ENCODE results near the gene MOSPD3. TPM values are rescaled to one million over a fixed set of nuclear protein-coding genes. Genes with fewer than 3 reads are reported as not detected.

Gene MOSPD3
- total and polyA plus RNA-seq, 2 experiments from 2014 or later = 15.3 to 23.5 TPM

GRCh38 chr7:100568176-100568895 is 44.0 kb upstream of the MOSPD3 start (continued):
- no peak for TF ChIP-seq NANOG (IDR thresholded peaks at IDR 0.05; ENCODE audit: borderline replicate concordance)

DNA sequence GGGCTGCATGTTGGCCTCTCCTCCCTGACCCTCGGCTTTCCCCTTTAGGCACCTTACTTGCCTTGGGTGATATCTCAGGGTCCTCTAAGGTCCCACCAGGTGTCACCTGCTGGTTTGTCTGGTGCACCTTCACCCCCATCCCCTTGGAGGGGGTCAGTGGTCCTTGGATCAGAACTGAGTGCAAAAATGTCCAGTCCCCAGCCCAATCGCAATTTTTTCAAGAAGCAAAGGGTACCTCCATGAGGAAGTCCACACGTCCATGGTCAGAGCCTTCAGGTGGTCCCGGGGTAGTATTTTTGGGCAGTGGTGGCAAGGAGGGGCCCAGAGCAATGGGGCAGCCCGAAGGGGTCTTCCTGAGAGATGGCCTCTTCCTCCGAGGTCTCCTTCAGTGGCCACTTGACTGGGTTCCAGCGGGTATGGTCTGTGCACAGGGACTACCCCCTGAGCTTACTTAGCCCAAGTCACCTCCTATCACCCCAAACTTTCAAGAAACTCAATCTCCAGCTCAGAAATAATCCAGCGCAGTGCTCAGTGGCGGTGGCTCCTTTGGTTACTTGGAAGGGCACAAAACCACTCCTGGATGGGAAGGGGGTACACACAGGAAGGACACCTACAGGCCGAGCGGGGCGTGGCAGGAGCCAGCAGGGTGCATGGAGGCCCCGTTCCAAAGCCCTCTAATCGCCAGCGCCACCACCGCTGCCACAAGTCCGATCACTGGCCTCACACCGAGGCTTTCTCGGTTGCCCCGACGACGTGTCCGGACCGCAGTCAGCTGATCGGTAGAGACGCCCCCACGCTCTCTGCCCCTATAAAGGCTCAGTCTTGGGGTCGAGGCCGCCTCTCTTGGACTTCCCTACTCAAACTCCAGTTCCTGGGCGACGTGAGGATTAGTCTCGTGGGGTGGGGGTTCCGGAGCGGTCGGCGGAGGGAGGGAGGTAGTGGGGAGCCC is 43.2 kb upstream of the MOSPD3 start:
- peak overlapping the region; percentile 80; the same call in 1 of the 2 replicates for H2AFZ ChIP-seq
- no peaks in the 10 kb centered on the region for H3K9me3 Mint-ChIP-seq
- peak; percentile 96 for DNase-seq (ENCODE audit: low spot score)

More for the DNA sequence above, 43.2 kb upstream of the MOSPD3 start:
- ATAC-seq = peak; percentile 56
- Mint-ChIP-seq H3K4me3 (peak overlapping the region; percentile 67), H3K27me3 (ENCODE audit: insufficient read depth, low read depth, poor library complexity) (peaks cover 34% of the 10 kb centered on the region), H3K4me1 (peaks cover 47% of the 10 kb centered on the region), H3K36me3 (ENCODE audit: low read depth) (peaks cover 4% of the 10 kb centered on the region), H3K27ac (no peak overlapping the region)
- Histone ChIP-seq H3K4me1 (ENCODE audit: insufficient read depth) (peaks cover 36% of the 10 kb centered on the region), H3K36me3 (ENCODE audit: insufficient read depth) (no peaks in the 10 kb centered on the region), H3K79me2 (replicated peaks; ENCODE audit: insufficient read depth) (no peaks in the 10 kb centered on the region), H3K4me3 (peak overlapping the region; percentile 74), H3K4me2 (peak overlapping the region; percentile 89), H3F3A (replicated peaks; ENCODE audit: low read depth) (peaks cover 12% of the 10 kb centered on the region; the same call in 1 of the 2 replicates), H3K27ac (ENCODE audit: low read depth) (no peak overlapping the region), H3K27me3 (ENCODE audit: insufficient read depth) (peaks cover 13% of the 10 kb centered on the region; the same call in 1 of the 2 replicates), H3K9me2 (ENCODE audit: insufficient read depth) (no peaks in the 10 kb centered on the region), H4K20me1 (replicated peaks; ENCODE audit: insufficient read depth) (no peaks in the 10 kb centered on the region)
- TF ChIP-seq, protein P1, sequence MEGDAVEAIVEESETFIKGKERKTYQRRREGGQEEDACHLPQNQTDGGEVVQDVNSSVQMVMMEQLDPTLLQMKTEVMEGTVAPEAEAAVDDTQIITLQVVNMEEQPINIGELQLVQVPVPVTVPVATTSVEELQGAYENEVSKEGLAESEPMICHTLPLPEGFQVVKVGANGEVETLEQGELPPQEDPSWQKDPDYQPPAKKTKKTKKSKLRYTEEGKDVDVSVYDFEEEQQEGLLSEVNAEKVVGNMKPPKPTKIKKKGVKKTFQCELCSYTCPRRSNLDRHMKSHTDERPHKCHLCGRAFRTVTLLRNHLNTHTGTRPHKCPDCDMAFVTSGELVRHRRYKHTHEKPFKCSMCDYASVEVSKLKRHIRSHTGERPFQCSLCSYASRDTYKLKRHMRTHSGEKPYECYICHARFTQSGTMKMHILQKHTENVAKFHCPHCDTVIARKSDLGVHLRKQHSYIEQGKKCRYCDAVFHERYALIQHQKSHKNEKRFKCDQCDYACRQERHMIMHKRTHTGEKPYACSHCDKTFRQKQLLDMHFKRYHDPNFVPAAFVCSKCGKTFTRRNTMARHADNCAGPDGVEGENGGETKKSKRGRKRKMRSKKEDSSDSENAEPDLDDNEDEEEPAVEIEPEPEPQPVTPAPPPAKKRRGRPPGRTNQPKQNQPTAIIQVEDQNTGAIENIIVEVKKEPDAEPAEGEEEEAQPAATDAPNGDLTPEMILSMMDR (conservative IDR thresholded peaks at IDR 0.05; ENCODE audit: low read depth in 2 of 2) = peak; percentile 55 to 63
- no peak for TF ChIP-seq ZNF114 (CRISPR knock-in tag; IDR thresholded peaks at IDR 0.05)
- TF ChIP-seq ZNF331 (CRISPR knock-in tag; IDR thresholded peaks at IDR 0.05; ENCODE audit: low read depth) = no peak
- no peak for TF ChIP-seq STAT1 (IDR thresholded peaks at IDR 0.05; ENCODE audit: unreplicated experiment)
- TF ChIP-seq, protein P2, sequence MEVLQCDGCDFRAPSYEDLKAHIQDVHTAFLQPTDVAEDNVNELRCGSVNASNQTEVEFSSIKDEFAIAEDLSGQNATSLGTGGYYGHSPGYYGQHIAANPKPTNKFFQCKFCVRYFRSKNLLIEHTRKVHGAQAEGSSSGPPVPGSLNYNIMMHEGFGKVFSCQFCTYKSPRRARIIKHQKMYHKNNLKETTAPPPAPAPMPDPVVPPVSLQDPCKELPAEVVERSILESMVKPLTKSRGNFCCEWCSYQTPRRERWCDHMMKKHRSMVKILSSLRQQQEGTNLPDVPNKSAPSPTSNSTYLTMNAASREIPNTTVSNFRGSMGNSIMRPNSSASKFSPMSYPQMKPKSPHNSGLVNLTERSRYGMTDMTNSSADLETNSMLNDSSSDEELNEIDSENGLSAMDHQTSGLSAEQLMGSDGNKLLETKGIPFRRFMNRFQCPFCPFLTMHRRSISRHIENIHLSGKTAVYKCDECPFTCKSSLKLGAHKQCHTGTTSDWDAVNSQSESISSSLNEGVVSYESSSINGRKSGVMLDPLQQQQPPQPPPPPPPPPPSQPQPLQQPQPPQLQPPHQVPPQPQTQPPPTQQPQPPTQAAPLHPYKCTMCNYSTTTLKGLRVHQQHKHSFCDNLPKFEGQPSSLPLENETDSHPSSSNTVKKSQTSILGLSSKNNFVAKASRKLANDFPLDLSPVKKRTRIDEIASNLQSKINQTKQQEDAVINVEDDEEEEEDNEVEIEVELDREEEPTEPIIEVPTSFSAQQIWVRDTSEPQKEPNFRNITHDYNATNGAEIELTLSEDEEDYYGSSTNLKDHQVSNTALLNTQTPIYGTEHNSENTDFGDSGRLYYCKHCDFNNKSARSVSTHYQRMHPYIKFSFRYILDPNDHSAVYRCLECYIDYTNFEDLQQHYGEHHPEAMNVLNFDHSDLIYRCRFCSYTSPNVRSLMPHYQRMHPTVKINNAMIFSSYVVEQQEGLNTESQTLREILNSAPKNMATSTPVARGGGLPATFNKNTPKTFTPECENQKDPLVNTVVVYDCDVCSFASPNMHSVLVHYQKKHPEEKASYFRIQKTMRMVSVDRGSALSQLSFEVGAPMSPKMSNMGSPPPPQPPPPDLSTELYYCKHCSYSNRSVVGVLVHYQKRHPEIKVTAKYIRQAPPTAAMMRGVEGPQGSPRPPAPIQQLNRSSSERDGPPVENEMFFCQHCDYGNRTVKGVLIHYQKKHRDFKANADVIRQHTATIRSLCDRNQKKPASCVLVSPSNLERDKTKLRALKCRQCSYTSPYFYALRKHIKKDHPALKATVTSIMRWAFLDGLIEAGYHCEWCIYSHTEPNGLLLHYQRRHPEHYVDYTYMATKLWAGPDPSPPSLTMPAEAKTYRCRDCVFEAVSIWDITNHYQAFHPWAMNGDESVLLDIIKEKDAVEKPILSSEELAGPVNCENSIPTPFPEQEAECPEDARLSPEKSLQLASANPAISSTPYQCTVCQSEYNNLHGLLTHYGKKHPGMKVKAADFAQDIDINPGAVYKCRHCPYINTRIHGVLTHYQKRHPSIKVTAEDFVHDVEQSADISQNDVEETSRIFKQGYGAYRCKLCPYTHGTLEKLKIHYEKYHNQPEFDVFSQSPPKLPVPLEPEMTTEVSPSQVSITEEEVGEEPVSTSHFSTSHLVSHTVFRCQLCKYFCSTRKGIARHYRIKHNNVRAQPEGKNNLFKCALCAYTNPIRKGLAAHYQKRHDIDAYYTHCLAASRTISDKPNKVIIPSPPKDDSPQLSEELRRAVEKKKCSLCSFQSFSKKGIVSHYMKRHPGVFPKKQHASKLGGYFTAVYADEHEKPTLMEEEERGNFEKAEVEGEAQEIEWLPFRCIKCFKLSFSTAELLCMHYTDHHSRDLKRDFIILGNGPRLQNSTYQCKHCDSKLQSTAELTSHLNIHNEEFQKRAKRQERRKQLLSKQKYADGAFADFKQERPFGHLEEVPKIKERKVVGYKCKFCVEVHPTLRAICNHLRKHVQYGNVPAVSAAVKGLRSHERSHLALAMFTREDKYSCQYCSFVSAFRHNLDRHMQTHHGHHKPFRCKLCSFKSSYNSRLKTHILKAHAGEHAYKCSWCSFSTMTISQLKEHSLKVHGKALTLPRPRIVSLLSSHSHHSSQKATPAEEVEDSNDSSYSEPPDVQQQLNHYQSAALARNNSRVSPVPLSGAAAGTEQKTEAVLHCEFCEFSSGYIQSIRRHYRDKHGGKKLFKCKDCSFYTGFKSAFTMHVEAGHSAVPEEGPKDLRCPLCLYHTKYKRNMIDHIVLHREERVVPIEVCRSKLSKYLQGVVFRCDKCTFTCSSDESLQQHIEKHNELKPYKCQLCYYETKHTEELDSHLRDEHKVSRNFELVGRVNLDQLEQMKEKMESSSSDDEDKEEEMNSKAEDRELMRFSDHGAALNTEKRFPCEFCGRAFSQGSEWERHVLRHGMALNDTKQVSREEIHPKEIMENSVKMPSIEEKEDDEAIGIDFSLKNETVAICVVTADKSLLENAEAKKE (CRISPR knock-in tag; IDR thresholded peaks at IDR 0.05) = no peak
- TF ChIP-seq POLR2AphosphoS5 (IDR thresholded peaks at IDR 0.05; ENCODE audit: low read depth) = peak; percentile 64
- TF ChIP-seq NANOG (IDR thresholded peaks at IDR 0.05; ENCODE audit: borderline replicate concordance) = no peak
- TF ChIP-seq EZH2 (IDR thresholded peaks at IDR 0.05; ENCODE audit: low read depth, unreplicated experiment) = no peak
- no peak for TF ChIP-seq JUNB (IDR thresholded peaks at IDR 0.05; ENCODE audit: unreplicated experiment)
- TF ChIP-seq EZH2phosphoT487 (IDR thresholded peaks at IDR 0.05; ENCODE audit: unreplicated experiment) = no peak

Data from GM23338 (cell line).